Nephron (organoid): ENCODE measurements around the gene PDYN.

Source experiments
- H3K27ac Mint-ChIP-seq, 3 experiments: 2 replicates each; pipeline ENCODE4 v1.8.0; 2020; ENCODE audit warnings: mixed read lengths in 3 of 3, mild to moderate bottlenecking in 2 of 3, moderate library complexity in 1 of 3
- H3K27me3 Mint-ChIP-seq: 2 replicates; pipeline ENCODE4 v1.8.0; 2021; ENCODE audit warnings: low read depth, mild to moderate bottlenecking, moderate library complexity, mixed read lengths
- H3K36me3 Mint-ChIP-seq: 2 replicates; pipeline ENCODE4 v1.8.0; 2020; ENCODE audit warnings: low read depth, mixed read lengths
- H3K4me1 Mint-ChIP-seq: 2 replicates; pipeline ENCODE4 v1.8.0; 2020; ENCODE audit warnings: mixed read lengths
- H3K4me3 Mint-ChIP-seq, 3 experiments: 2 replicates each; pipeline ENCODE4 v1.8.0; 2020; ENCODE audit warnings: mild to moderate bottlenecking in 3 of 3, mixed read lengths in 3 of 3, moderate library complexity in 2 of 3
- H3K9me3 Mint-ChIP-seq: 2 replicates; pipeline ENCODE4 v1.8.0; 2020; ENCODE audit warnings: mixed read lengths
- CTCF ChIP-seq, 3 experiments: fragments of 200-600 bp; sonication (generic); IDR thresholded peaks; one replicate each; pipeline ENCODE4 v1.5.0; 2021; ENCODE audit warnings: antibody characterized with exemption in 3 of 3; ENCODE audit not compliant: unreplicated experiment in 3 of 3

Gene PDYN

DNA sequence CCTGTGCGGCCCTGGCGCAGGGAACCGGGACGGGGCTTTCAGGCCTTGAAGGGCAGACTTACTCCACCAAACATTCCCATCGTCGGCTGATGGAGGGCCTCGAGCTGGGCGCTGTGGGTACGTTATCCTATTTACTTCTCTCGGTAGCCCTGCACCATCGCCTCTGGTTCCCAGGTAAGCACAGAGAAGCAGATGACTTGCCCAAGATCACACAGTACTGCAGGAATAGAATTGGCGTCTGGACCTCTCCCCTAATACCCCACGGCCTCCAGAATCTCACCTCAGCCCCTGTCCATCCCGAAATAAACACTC lies 46.4 kb downstream of the PDYN start:
- Mint-ChIP-seq H3K9me3 (no peaks in the 10 kb centered on the region), H3K4me1 (peaks cover 71% of the 10 kb centered on the region), H3K27me3 (peaks cover 62% of the 10 kb centered on the region), H3K27ac (peak overlapping the region; percentile 36 to 75 (median 54)), H3K4me3 (peak overlapping the region; percentile 13 to 69 (median 63)), H3K36me3 (no peaks in the 10 kb centered on the region)
- no peak for TF ChIP-seq CTCF (IDR thresholded peaks at IDR 0.05; ENCODE audit: unreplicated experiment in 3 of 3)

GRCh38 chr20:1946762-1947534 lies 46.9 kb downstream of the PDYN start:
- peak overlapping the region; percentile 63 to 70 (median 69) for H3K4me3 Mint-ChIP-seq
- no peaks in the 10 kb centered on the region for H3K9me3 Mint-ChIP-seq
- H3K36me3 Mint-ChIP-seq = no peaks in the 10 kb centered on the region
- peak overlapping the region; percentile 54 to 75 (median 58) for H3K27ac Mint-ChIP-seq
- H3K27me3 Mint-ChIP-seq = peaks cover 67% of the 10 kb centered on the region
- TF ChIP-seq CTCF (IDR thresholded peaks at IDR 0.05; ENCODE audit: unreplicated experiment in 3 of 3) = no peak
- H3K4me1 Mint-ChIP-seq = peaks cover 77% of the 10 kb centered on the region

GRCh38 chr20:1946442-1946761 lies 47.5 kb downstream of the PDYN start:
- TF ChIP-seq CTCF (IDR thresholded peaks at IDR 0.05; ENCODE audit: unreplicated experiment in 3 of 3) = no peak
- peaks cover 82% of the 10 kb centered on the region for H3K4me1 Mint-ChIP-seq
- peak overlapping the region; percentile 63 to 70 (median 69) for H3K4me3 Mint-ChIP-seq
- no peaks in the 10 kb centered on the region for H3K9me3 Mint-ChIP-seq
- peaks cover 67% of the 10 kb centered on the region for H3K27me3 Mint-ChIP-seq
- peak overlapping the region; percentile 54 to 75 (median 58) for H3K27ac Mint-ChIP-seq
- no peaks in the 10 kb centered on the region for H3K36me3 Mint-ChIP-seq

DNA sequence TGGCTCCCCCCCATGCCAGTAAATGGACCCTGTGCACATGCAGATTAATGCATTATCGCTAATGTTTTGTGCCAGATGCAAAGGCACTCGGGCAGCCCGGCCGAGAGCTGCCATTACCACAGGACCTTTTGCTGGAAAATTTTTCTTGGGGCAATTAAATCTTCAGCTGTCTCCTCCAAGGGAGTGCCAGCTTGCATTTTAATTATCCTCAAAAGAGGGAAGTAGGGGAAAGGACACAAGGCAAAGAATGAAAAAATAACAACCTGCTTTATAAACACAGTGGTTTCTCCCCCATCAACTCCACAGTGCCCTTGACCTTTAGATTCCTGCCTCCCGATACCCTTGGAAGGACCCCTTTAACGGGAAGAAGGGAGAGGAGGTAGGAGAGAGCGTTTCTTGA lies 48.2 kb downstream of the PDYN start:
- Mint-ChIP-seq H3K27me3 (peaks cover 69% of the 10 kb centered on the region), H3K4me3 (peak overlapping the region; percentile 7 to 15 (median 14)), H3K9me3 (no peaks in the 10 kb centered on the region), H3K27ac (peak overlapping the region in 2 of 3 experiments; percentile 6 to 84), H3K4me1 (peaks cover 84% of the 10 kb centered on the region), H3K36me3 (no peaks in the 10 kb centered on the region)
- no peak for TF ChIP-seq CTCF (IDR thresholded peaks at IDR 0.05; ENCODE audit: unreplicated experiment in 3 of 3)

GRCh38 chr20:1945134-1945618 lies 48.7 kb downstream of the PDYN start:
- peak overlapping the region in 1 of 3 experiments; percentile 84 for H3K27ac Mint-ChIP-seq

More at GRCh38 chr20:1945134-1945618, 48.7 kb downstream of the PDYN start:
- H3K9me3 Mint-ChIP-seq = no peaks in the 10 kb centered on the region
- no peak overlapping the region for H3K4me3 Mint-ChIP-seq
- peaks cover 69% of the 10 kb centered on the region for H3K27me3 Mint-ChIP-seq
- TF ChIP-seq CTCF (IDR thresholded peaks at IDR 0.05; ENCODE audit: unreplicated experiment in 3 of 3) = no peak
- peaks cover 86% of the 10 kb centered on the region for H3K4me1 Mint-ChIP-seq
- no peaks in the 10 kb centered on the region for H3K36me3 Mint-ChIP-seq
